RWPE1 (cell line): Measurements from ENCODE around the gene ITGB3.

ENCODE experiments used
- CTCF ChIA-PET: fragments of 350-600 bp; sonication (Branson Sonifier 250); formaldehyde crosslinking; extraction: SDS; loops from one replicate; lab custom pipeline; 2021; lab: Yijun Ruan, JAX
- POLR2A ChIA-PET: fragments of 400-600 bp; formaldehyde crosslinking; extraction: SDS; loops from one replicate; lab custom pipeline; 2020; ENCODE audit warnings: antibody characterized with exemption; ENCODE audit not compliant: low non-redundant PET; lab: Yijun Ruan, JAX
- DNase-seq: peaks from one replicate; pipeline ENCODE4 v3.0.0; 2012; ENCODE audit warnings: low spot score
- H3K27ac ChIP-seq: fragments of 450-650 bp; 2 replicates; pipeline ENCODE4 v1.5.1; 2017
- CTCF ChIP-seq: fragments of 450-650 bp; conservative IDR thresholded peaks from 2 replicates; pipeline ENCODE4 v1.5.1; 2017; ENCODE audit warnings: low read depth, mild to moderate bottlenecking

ITGB3 gene

GRCh38 chr17:47208744-47209488 is 44.7 kb upstream of the ITGB3 start, which contains the start of gene MYL4:
TSS of gene MYL4 (plus strand) at chr17:47209348. CDS start at chr17:47209423, 75 bp downstream.
- ChIA-PET POLR2A (no interaction called here), CTCF (no interaction called here)
- TF ChIP-seq CTCF = no peak
- no peak within 1 kb of the TSS for H3K27ac ChIP-seq
- DNase-seq = no peak

- H3K27ac ChIP-seq = no peak overlapping the region
- no peak for DNase-seq
- POLR2A ChIA-PET = no interaction called here
- TF ChIP-seq CTCF = no peak
- CTCF ChIA-PET = no interaction called here
Measured at GRCh38 chr17:47209499-47209898, 44.1 kb upstream of the ITGB3 start.

GRCh38 chr17:47210105-47210504 is 43.5 kb upstream of the ITGB3 start:
- POLR2A ChIA-PET = no interaction called here
- no peak for DNase-seq
- CTCF ChIA-PET = interaction anchor here (0.6 kb wide), 1 partner anchor 65 kb away, joined by 7 read pairs; no protein-coding TSS in a partner anchor
- H3K27ac ChIP-seq = no peak overlapping the region
- no peak for TF ChIP-seq CTCF

GRCh38 chr17:47210779-47211178 is 42.8 kb upstream of the ITGB3 start:
- ChIA-PET POLR2A (no interaction called here), CTCF (no interaction called here)
- H3K27ac ChIP-seq = no peak overlapping the region
- DNase-seq = no peak
- no peak for TF ChIP-seq CTCF

- H3K27ac ChIP-seq = no peak overlapping the region
- ChIA-PET CTCF (no interaction called here), POLR2A (no interaction called here)
- DNase-seq = no peak
- no peak for TF ChIP-seq CTCF
Measured at GRCh38 chr17:47212458-47212857, 41.2 kb upstream of the ITGB3 start.

- ChIA-PET POLR2A (no interaction called here), CTCF (no interaction called here)
- DNase-seq = no peak
- TF ChIP-seq CTCF = no peak
- no peak overlapping the region for H3K27ac ChIP-seq
Measured at GRCh38 chr17:47213540-47213939, 40.1 kb upstream of the ITGB3 start.
